ENCODE measurements around the gene LIPC.

GRCh38 chr15:58459560-58459959 is 27.8 kb downstream of the LIPC start:
- TF ChIP-seq CTCF (IDR thresholded peaks at IDR 0.05) = no peak
- no peak for TF ChIP-seq RAD21 (IDR thresholded peaks at IDR 0.05; ENCODE audit: low read length)
- no peak for TF ChIP-seq GABPA (IDR thresholded peaks at IDR 0.05; ENCODE audit: low read depth)
- no peak for TF ChIP-seq POLR2AphosphoS5 (IDR thresholded peaks at IDR 0.05; ENCODE audit: low read depth, low read length)
- TF ChIP-seq FOSL2 (IDR thresholded peaks at IDR 0.05; ENCODE audit: borderline replicate concordance, low read depth) = no peak
- no peak for TF ChIP-seq RXRA (IDR thresholded peaks at IDR 0.05; ENCODE audit: borderline replicate concordance, low read depth)
- TF ChIP-seq RCOR1 (IDR thresholded peaks at IDR 0.05; ENCODE audit: low read length) = no peak
- TF ChIP-seq ZBTB33 (IDR thresholded peaks at IDR 0.05; ENCODE audit: borderline replicate concordance, low read depth) = no peak
- no peak for TF ChIP-seq RFX5 (IDR thresholded peaks at IDR 0.05; ENCODE audit: low read length)
- TF ChIP-seq EP300 (IDR thresholded peaks at IDR 0.05; ENCODE audit: borderline replicate concordance in 1 of 2, low read depth in 1 of 2, low read length in 1 of 2) = no peak
- no peak for TF ChIP-seq PBX3 (IDR thresholded peaks at IDR 0.05)
